Kidney epithelial cell (primary cell): Measurements from ENCODE around the gene SPPL2A. TPM values are rescaled to one million over a fixed set of nuclear protein-coding genes. Genes with fewer than 3 reads are reported as not detected.

Source experiments
- DNase-seq: peaks from one replicate; pipeline ENCODE4 v3.0.0-alpha.2; 2010; ENCODE audit warnings: low read depth
- H3K27me3 ChIP-seq: 2 replicates; pipeline ENCODE4 v1.6.0; 2011; ENCODE audit warnings: low read length; ENCODE audit not compliant: control insufficient read depth, insufficient read depth
- H3K36me3 ChIP-seq: 2 replicates; pipeline ENCODE4 v1.5.1; 2011; ENCODE audit warnings: low read length; ENCODE audit not compliant: control insufficient read depth, insufficient read depth
- H3K4me3 ChIP-seq: 2 replicates; pipeline ENCODE4 v1.5.1; 2011; ENCODE audit warnings: low read depth, mild to moderate bottlenecking, control low read depth, low read length
- total RNA-seq: library from RNA; depleted of rRNA; stranded (reverse); fragments of >200 nt; gene quantifications from 2 replicates; pipeline ENCODE4 v1.2.3, GENCODE V29; 2015
- TF ChIP-seq, protein P1 (sequence below): IDR thresholded peaks from 2 replicates; pipeline ENCODE4 v1.5.1; 2011; ENCODE audit warnings: mild to moderate bottlenecking, moderate library complexity, low read length, control low read depth, inconsistent platforms; ENCODE audit not compliant: insufficient read depth, poor library complexity, severe bottlenecking

SPPL2A gene
- total RNA-seq, 1 donor from 2014 or later = 138 TPM

DNA sequence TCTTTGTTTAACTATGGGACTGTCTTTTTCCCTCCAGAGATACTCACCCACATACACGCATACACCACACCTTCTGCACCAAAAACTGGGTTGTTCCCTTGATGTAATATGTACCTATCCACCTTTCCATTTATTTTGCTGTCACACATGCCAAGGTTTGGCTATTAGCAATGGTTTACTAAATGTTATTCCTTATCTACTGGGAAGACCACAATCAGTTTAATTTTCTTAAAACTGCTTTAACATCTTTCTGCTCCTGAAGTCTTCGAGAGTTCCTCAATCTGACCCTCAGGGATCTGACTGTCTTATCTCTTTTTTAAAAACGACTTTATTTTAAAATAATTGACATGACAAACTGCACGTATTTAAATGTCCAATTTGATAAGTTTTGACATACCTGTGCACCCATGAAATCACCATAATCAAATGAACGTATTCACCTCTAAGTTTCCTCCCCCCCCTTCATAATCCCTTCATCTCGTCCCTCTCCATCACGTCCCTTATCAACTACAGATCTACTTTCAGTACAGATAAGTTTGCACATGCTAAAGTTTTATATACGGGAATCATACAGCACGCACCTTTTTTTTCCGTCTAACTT, 78.1 kb downstream of the SPPL2A start:
- H3K4me3 ChIP-seq = peak overlapping the region; percentile 99
- no peaks in the 10 kb centered on the region for H3K27me3 ChIP-seq
- H3K36me3 ChIP-seq = no peaks in the 10 kb centered on the region
- no peak for DNase-seq
- TF ChIP-seq, protein P1, sequence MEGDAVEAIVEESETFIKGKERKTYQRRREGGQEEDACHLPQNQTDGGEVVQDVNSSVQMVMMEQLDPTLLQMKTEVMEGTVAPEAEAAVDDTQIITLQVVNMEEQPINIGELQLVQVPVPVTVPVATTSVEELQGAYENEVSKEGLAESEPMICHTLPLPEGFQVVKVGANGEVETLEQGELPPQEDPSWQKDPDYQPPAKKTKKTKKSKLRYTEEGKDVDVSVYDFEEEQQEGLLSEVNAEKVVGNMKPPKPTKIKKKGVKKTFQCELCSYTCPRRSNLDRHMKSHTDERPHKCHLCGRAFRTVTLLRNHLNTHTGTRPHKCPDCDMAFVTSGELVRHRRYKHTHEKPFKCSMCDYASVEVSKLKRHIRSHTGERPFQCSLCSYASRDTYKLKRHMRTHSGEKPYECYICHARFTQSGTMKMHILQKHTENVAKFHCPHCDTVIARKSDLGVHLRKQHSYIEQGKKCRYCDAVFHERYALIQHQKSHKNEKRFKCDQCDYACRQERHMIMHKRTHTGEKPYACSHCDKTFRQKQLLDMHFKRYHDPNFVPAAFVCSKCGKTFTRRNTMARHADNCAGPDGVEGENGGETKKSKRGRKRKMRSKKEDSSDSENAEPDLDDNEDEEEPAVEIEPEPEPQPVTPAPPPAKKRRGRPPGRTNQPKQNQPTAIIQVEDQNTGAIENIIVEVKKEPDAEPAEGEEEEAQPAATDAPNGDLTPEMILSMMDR = no peak

DNA sequence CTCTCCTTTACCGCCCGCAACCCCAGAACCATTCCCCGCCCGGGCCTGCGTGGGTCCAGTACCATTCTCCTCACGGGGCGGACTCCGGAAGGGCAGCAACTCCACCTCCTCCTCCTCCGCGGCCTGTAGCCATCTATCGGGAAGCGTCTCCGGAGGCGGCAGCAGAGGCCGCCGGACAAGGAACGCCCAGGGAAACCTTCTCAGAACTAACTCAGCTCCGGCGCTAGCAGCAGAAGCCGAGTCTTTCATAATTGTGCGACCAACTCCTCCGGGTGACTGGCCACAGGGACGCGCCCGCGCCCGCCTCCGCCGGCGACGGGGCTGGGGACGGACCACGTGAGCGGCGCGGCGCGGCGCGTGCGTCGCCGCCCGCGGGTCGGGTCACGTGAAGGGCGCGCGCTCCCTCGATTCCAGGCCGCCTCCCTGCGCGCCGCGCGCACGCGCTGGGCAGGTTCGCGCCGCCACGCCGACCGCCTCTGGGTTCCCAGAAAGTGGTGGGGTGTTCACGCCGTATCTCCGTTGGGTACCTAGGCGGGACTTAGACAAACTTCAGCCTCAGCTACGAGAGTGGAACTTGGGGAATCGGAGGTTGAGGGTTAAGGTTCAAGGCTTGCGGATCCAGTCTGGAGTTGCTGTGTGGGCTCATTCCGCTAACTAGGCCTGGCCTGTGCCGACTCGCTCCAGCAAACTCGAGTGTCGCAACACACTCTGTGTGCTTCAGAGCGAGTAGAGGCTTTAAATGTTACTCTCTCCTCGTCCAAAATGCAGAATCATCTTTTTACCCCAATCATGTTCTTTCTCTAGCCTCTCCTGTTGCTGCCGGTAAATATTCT, 78.8 kb downstream of the SPPL2A start, which contains the start of gene TRPM7:
Gene TRPM7 (minus strand): TSS at position 329 of the 833 bp plus-strand sequence. CDS start 264 bp downstream, at position 65.
- TF ChIP-seq, protein P1 = no peak
- H3K36me3 ChIP-seq = no peaks in the 10 kb centered on the region
- DNase-seq = peak; percentile 43
- no peaks in the 10 kb centered on the region for H3K27me3 ChIP-seq
- H3K4me3 ChIP-seq = peak within 1 kb of the TSS; percentile 99

DNA sequence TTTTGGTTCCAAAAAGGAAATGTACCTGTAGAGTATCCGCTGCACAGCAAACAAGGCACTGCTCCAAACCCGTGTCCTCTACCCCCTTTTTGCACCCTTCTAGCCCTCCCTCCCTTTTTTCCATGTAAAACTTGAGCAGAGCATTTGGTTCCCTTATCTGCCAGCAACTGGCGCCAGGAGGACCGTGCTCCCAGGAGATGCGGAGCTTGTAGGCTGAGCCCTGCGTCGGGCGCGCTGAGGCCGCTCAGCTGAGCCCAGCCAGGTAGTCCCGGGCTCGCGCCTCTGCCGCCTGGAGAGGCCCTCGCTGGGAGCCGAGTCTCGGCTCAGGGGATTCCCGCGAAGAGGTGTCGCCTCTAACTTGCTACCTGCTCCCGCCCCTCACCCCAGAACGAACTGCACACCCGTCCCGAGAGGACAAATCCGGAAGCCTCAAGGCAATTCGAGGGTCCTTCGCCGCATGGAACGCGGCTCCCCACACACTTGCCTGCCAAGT, 79.5 kb downstream of the SPPL2A start:
- Histone ChIP-seq H3K4me3 (peak overlapping the region; percentile 99), H3K36me3 (no peaks in the 10 kb centered on the region), H3K27me3 (no peaks in the 10 kb centered on the region)
- TF ChIP-seq, protein P1 = no peak
- no peak for DNase-seq

DNA sequence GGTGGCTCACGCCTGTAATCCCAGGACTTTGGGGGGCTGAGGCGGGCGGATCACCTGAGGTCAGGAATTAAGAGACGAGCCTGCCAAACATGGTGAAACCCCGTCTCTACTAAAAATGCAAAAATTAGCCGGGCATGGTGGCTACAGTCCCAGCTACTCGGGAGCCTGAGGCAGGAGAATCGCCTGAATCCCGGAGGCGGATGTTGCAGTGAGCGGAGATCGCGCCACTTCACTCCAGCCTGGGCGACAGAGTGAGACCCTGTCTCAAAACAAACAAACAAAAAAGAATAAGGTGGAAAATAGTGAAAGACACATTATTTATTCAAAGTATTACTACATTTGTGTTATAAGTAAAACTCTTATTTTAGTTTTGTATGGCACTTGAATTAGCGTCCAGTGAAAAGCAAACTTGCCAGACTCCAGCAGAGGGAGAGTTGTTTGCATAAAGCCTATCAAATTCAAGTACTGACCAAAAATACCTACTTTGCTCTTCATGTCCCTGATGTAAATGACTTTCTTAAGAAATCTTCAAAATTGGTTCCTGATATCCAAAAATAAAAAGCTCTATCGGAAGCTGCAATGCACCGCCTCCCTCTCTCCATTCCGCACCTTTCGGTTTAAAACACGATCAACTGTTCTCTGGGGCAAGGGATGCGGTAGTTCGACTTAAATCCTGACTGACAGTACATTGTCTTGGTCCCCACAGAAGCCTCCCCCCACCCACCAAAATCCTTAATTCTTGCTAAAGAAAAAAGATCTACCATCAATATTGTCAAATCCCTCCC, 80.1 kb downstream of the SPPL2A start:
- no peaks in the 10 kb centered on the region for H3K36me3 ChIP-seq
- TF ChIP-seq, protein P1 = no peak
- no peak for DNase-seq
- peak overlapping the region; percentile 99 for H3K4me3 ChIP-seq
- no peaks in the 10 kb centered on the region for H3K27me3 ChIP-seq

DNA sequence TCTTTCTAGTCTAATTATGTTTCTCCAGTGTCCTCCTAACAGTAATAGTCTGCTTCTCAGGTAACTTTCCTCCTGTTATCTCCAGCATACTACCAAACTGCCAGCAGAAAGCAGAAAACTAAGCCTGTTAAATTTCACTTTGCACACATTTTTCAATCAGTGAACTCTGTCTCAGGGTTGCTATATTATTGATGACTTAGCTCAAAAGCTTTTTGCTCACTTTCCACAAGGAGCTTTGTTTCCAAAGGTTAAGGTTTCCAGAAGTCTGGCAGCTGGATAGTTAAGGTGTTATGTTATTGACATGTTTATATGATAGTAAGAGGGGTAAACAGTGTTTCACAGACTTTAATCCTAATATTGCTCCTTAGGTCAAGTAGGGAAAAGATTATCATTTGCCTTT, 84.0 kb downstream of the SPPL2A start:
- no peaks in the 10 kb centered on the region for H3K27me3 ChIP-seq
- TF ChIP-seq, protein P1 = no peak
- H3K4me3 ChIP-seq = no peak overlapping the region
- DNase-seq = no peak
- H3K36me3 ChIP-seq = no peaks in the 10 kb centered on the region
